ENCODE results near the gene NEDD9. TPM values are rescaled to one million over a fixed set of nuclear protein-coding genes. Genes with fewer than 3 reads are reported as not detected.
A peak's percentile ranks its signal among the peaks of the same experiment; 100 is the strongest.

Gene NEDD9
- total and polyA plus RNA-seq, 2 of the 13 experiments (the other 11 are each of a cell fraction or from before 2014, with no cell fraction given), result 27.1 to 389 TPM

- TF ChIP-seq FOXO4 (CRISPR knock-in tag; conservative IDR thresholded peaks at IDR 0.05), result no peak
- TF ChIP-seq FOSL1 (CRISPR knock-in tag; IDR thresholded peaks at IDR 0.05; ENCODE audit: borderline replicate concordance), result no peak
- TF ChIP-seq KAT8 (CRISPR knock-in tag; IDR thresholded peaks at IDR 0.05), result peak; percentile 55; the same call in 1 of the 2 replicates
- no peak for TF ChIP-seq MTA3 (CRISPR knock-in tag; IDR thresholded peaks at IDR 0.05)
- TF ChIP-seq ZNF883 (CRISPR knock-in tag; IDR thresholded peaks at IDR 0.05; ENCODE audit: not compliant biosample characterization), result no peak
- TF ChIP-seq RFX3 (CRISPR knock-in tag; IDR thresholded peaks at IDR 0.05), result no peak
- no peak for TF ChIP-seq ARHGAP35 (CRISPR knock-in tag; IDR thresholded peaks at IDR 0.05; ENCODE audit: borderline replicate concordance)
- TF ChIP-seq ATAD3A (CRISPR knock-in tag; IDR thresholded peaks at IDR 0.05), result no peak
- TF ChIP-seq FOXJ3 (CRISPR knock-in tag; IDR thresholded peaks at IDR 0.05; ENCODE audit: borderline replicate concordance), result peak; percentile 42; the same call in 1 of the 2 replicates
- no peak for TF ChIP-seq ZNF770 (CRISPR knock-in tag; IDR thresholded peaks at IDR 0.05)
- TF ChIP-seq JUN (CRISPR knock-in tag; IDR thresholded peaks at IDR 0.05), result no peak
- peak; percentile 96 for TF ChIP-seq CTCF (CRISPR knock-in tag; IDR thresholded peaks at IDR 0.05)
- no peak for TF ChIP-seq ZNF558 (CRISPR knock-in tag; IDR thresholded peaks at IDR 0.05; ENCODE audit: borderline replicate concordance)
- TF ChIP-seq STAG1 (CRISPR knock-in tag; IDR thresholded peaks at IDR 0.05), result peak; percentile 94
- TF ChIP-seq RNF219 (CRISPR knock-in tag; IDR thresholded peaks at IDR 0.05), result no peak
- no peak for TF ChIP-seq SMAD9 (CRISPR knock-in tag; IDR thresholded peaks at IDR 0.05)
- TF ChIP-seq RBM22 (optimal IDR thresholded peaks at IDR 0.05; ENCODE audit: low read length), result no peak
- TF ChIP-seq HINFP (CRISPR knock-in tag; IDR thresholded peaks at IDR 0.05; ENCODE audit: low read depth), result no peak
Measured at GRCh38 chr6:11172501-11173327, 59.8 kb downstream of the NEDD9 start (continued).

All from HepG2 (cell line).